Neural progenitor cell (in vitro differentiated cells): ENCODE data around the gene TINCR.

Experiments used
- CTCF ChIP-seq: fragments of 200-600 bp; sonication (generic); IDR thresholded peaks from 2 replicates; pipeline ENCODE4 v1.5.1; 2017; ENCODE audit warnings: antibody characterized with exemption, mild to moderate bottlenecking
- EZH2 ChIP-seq: fragments of 200-600 bp; sonication (generic); IDR thresholded peaks from 2 replicates; pipeline ENCODE4 v1.6.1; 2017; ENCODE audit warnings: antibody characterized with exemption, mild to moderate bottlenecking, moderate library complexity
- EZH2phosphoT487 ChIP-seq: fragments of 200-600 bp; sonication (generic); IDR thresholded peaks from 2 replicates; pipeline ENCODE4 v1.6.1; 2017; ENCODE audit warnings: antibody characterized with exemption

- TF ChIP-seq EZH2: no peak
- TF ChIP-seq CTCF: no peak
- TF ChIP-seq EZH2phosphoT487: no peak
These were observed 8.0 kb downstream of the TINCR start for GRCh38 chr19:5559804-5560133.
